A549 (cell line): Measurements from ENCODE around the gene ADGRF4. TPM values are rescaled to one million over a fixed set of nuclear protein-coding genes. Genes with fewer than 3 reads are reported as not detected.

Experiments used
- ATAC-seq, 2 experiments: fragments of 200-7000 bp in 1 of 2; fragments of >200 bp in 1 of 2; cut with Nextera tagmentation in 1 of 2; cut with Tn5 transposase in 1 of 2; 3 replicates each; pipeline versions ENCODE4 v1.8.0 to v1.9.1; 2018 to 2020; ENCODE audit warnings: mild to moderate bottlenecking in 1 of 2, moderate library complexity in 1 of 2
- CTCF ChIA-PET: fragments of 300-600 bp; sonication (Branson Sonifier 250); formaldehyde crosslinking; extraction: SDS; loops from one replicate; lab custom pipeline; 2021; ENCODE audit warnings: antibody characterized with exemption, inconsistent platforms; lab: Yijun Ruan, JAX
- POLR2A ChIA-PET: fragments of 350-600 bp; formaldehyde crosslinking; extraction: SDS; loops from one replicate; lab custom pipeline; 2021; ENCODE audit warnings: antibody characterized with exemption, inconsistent platforms; lab: Yijun Ruan, JAX
- DNase-seq, 2 experiments: peaks; one replicate each; pipeline versions ENCODE4 v3.0.0 to v3.0.0-alpha.2; 2011 to 2016; ENCODE audit warnings: low read depth in 1 of 2, low spot score in 1 of 2
- FAIRE-seq: peaks from 2 replicates; lab custom pipeline; 2011; peaks lifted over from hg19 to GRCh38; lab: Jason Lieb, UNC
- H3K27ac ChIP-seq, 2 experiments: fragments of >200 bp; sonication (Bioruptor Twin); formaldehyde crosslinking; 3 replicates each; pipeline ENCODE4 v1.5.1; 2016 to 2017
- H3K4me1 ChIP-seq: fragments of >200 bp; sonication (Bioruptor Twin); formaldehyde crosslinking; 3 replicates; pipeline ENCODE4 v1.6.1; 2016
- H3K4me2 ChIP-seq: fragments of >200 bp; sonication (Bioruptor Twin); formaldehyde crosslinking; 3 replicates; pipeline ENCODE4 v1.6.1; 2016
- H3K4me3 ChIP-seq: fragments of >200 bp; sonication (Bioruptor Twin); formaldehyde crosslinking; 3 replicates; pipeline ENCODE4 v1.5.1; 2016
- H3K9me3 ChIP-seq: fragments of >200 bp; sonication (Bioruptor Twin); formaldehyde crosslinking; 3 replicates; pipeline ENCODE4 v1.6.1; 2016
- CHD2 ChIP-seq: fragments of 150-350 bp; IDR thresholded peaks from 2 replicates; pipeline ENCODE4 v1.6.1; 2014; ENCODE audit warnings: low read length; ENCODE audit not compliant: partially characterized antibody
- EHMT2 ChIP-seq: fragments of 200-600 bp; sonication (generic); IDR thresholded peaks from 2 replicates; pipeline ENCODE4 v1.6.1; 2016; ENCODE audit warnings: antibody characterized with exemption, low read depth, mild to moderate bottlenecking, moderate library complexity
- EP300 ChIP-seq, 2 experiments: fragments of >200 bp; sonication (Bioruptor Twin); formaldehyde crosslinking; IDR thresholded peaks; 2 replicates in 1 of 2; 3 replicates in 1 of 2; pipeline ENCODE4 v1.6.1; 2016 to 2017
- FOSL2 ChIP-seq, 2 experiments: fragments of 450-650 bp in 1 of 2; fragments of >200 bp in 1 of 2; sonication (Bioruptor Twin) in 1 of 2; formaldehyde crosslinking; IDR thresholded peaks; 2 replicates each; pipeline versions ENCODE4 v1.5.0 to v1.6.1; 2016 to 2020; ENCODE audit warnings: mild to moderate bottlenecking in 1 of 2, moderate library complexity in 1 of 2
- FOXS1 ChIP-seq: fragments of 250-450 bp; sonication (Bioruptor Pico); IDR thresholded peaks from 2 replicates; pipeline ENCODE4 v1.5.0; 2020; ENCODE audit warnings: mild to moderate bottlenecking, moderate library complexity
- HOXB13 ChIP-seq: fragments of 250-450 bp; sonication (Bioruptor Pico); IDR thresholded peaks from 2 replicates; pipeline ENCODE4 v1.5.0; 2020; ENCODE audit warnings: low read depth, mild to moderate bottlenecking, moderate library complexity
- HOXB5 ChIP-seq: fragments of 250-450 bp; sonication (Bioruptor Pico); IDR thresholded peaks from 2 replicates; pipeline ENCODE4 v1.5.0; 2020; ENCODE audit warnings: mild to moderate bottlenecking, moderate library complexity
- JUNB ChIP-seq: fragments of >200 bp; sonication (Bioruptor Twin); formaldehyde crosslinking; IDR thresholded peaks from 2 replicates; pipeline ENCODE4 v1.6.1; 2016
- KDM5A ChIP-seq: fragments of 200-600 bp; sonication (generic); IDR thresholded peaks from 2 replicates; pipeline ENCODE4 v1.6.1; 2016; ENCODE audit warnings: antibody characterized with exemption, mild to moderate bottlenecking
- MAFK ChIP-seq: fragments of 450-650 bp; IDR thresholded peaks from 2 replicates; pipeline ENCODE4 v1.6.1; 2014; ENCODE audit not compliant: partially characterized antibody
- MAZ ChIP-seq: fragments of 150-350 bp; IDR thresholded peaks from 2 replicates; pipeline ENCODE4 v1.6.1; 2014; ENCODE audit warnings: antibody characterized with exemption, low read depth, low read length, borderline replicate concordance
- NR3C1 ChIP-seq: fragments of >200 bp; sonication (Bioruptor Twin); formaldehyde crosslinking; IDR thresholded peaks from 3 replicates; pipeline ENCODE4 v1.6.1; 2017
- PHF8 ChIP-seq: fragments of 200-600 bp; sonication (generic); IDR thresholded peaks from 2 replicates; pipeline ENCODE4 v1.6.1; 2016; ENCODE audit warnings: low read depth, mild to moderate bottlenecking, antibody characterized with exemption, moderate library complexity, borderline replicate concordance
- RARB ChIP-seq: fragments of 250-450 bp; sonication (Bioruptor Pico); IDR thresholded peaks from 2 replicates; pipeline ENCODE4 v1.8.0; 2021; ENCODE audit warnings: mild to moderate bottlenecking, moderate library complexity
- RCOR1 ChIP-seq: fragments of 150-350 bp; IDR thresholded peaks from 2 replicates; pipeline ENCODE4 v1.6.1; 2014; ENCODE audit warnings: antibody characterized with exemption, low read length, low read depth
- REST ChIP-seq: fragments of 200-600 bp; sonication (generic); IDR thresholded peaks from 2 replicates; pipeline ENCODE4 v1.6.1; 2016; ENCODE audit warnings: antibody characterized with exemption, mild to moderate bottlenecking, moderate library complexity
- RFX5 ChIP-seq: fragments of 450-650 bp; IDR thresholded peaks from 2 replicates; pipeline ENCODE4 v1.7.1; 2014; ENCODE audit warnings: antibody characterized with exemption, mild to moderate bottlenecking, moderate library complexity
- SMC3 ChIP-seq: fragments of >200 bp; sonication (Bioruptor Twin); formaldehyde crosslinking; IDR thresholded peaks from 3 replicates; pipeline ENCODE4 v1.6.1; 2018; ENCODE audit warnings: inconsistent platforms
- SREBF2 ChIP-seq: fragments of 450-650 bp; IDR thresholded peaks from 2 replicates; pipeline ENCODE4 v1.6.1; 2014; ENCODE audit warnings: mild to moderate bottlenecking, moderate library complexity
- ZC3H11A ChIP-seq: fragments of 450-650 bp; IDR thresholded peaks from 2 replicates; pipeline ENCODE4 v1.6.1; 2014; ENCODE audit warnings: antibody characterized with exemption, mild to moderate bottlenecking
- WGBS: methylation state at CpG from one replicate; pipeline ENCODE4 v1.1.6; 2017; ENCODE audit errors: missing lambda C conversion rate; 5-methylcytosine and 5-hydroxymethylcytosine counted together
- polyA plus RNA-seq, 4 experiments: library from polyadenylated mRNA; depleted of rRNA in 3 of 4; stranded (reverse); fragments of >200 nt; fragmentation: RNase III in 1 of 4; extraction: RNeasy Plus Mini Kit Qiagen cat#74134 plus additional on column Dnase treatment in 1 of 4; gene quantifications; 2 replicates in 3 of 4; 3 replicates in 1 of 4; pipeline ENCODE4 v1.2.3, GENCODE V29; 2011 to 2017
- TF ChIP-seq, protein P1 (sequence below): fragments of >200 bp; sonication (Bioruptor Twin); formaldehyde crosslinking; IDR thresholded peaks from 3 replicates; pipeline ENCODE4 v1.5.1; 2016

ADGRF4 gene
- polyA plus RNA-seq, 2 of the 4 experiments (the other 2 are of a cell fraction) = 5.8 to 9.2 TPM

DNA sequence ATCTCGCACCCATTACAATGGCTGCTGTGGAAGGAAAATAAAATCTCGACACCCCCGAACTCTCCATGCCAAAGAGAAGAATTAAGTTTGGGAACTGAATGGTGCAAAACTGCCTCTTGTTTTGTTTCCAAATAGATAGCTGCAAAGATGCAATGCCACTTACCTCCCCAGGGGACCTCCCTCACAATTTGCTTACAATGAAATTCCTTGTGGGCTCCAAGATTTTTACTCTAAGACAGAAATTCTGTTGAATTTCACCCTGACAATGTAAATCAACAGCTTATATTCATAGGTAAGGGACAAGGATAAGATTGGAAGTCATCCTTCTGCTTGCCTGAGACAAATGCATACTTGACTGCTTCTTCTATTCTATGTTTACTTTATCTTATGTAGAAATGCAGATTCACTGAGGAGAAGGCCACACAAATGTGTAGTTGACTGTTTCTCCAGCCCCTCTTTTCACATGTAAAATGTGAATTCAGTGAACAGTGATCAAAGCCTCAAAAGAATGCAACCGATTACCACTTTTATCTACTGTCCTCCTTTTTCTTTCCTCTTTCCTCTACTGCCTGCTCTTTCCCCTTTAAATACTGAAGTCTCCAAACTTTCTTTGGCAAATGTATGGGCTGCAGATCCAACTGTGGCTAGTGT lies 36.6 kb downstream of the ADGRF4 start:
- DNase-seq = no peak
- H3K4me1 ChIP-seq = no peaks in the 10 kb centered on the region
- no peak for FAIRE-seq
- H3K4me2 ChIP-seq = no peak overlapping the region
- H3K9me3 ChIP-seq = no peaks in the 10 kb centered on the region
- TF ChIP-seq SMC3 (no peak), JUNB (no peak), ZC3H11A (no peak), FOSL2 (IDR thresholded peaks at IDR 0.05) (no peak), FOSL2 (CRISPR knock-in tag; IDR thresholded peaks at IDR 0.05) (no peak), HOXB5 (CRISPR knock-in tag) (no peak)
- TF ChIP-seq, protein P1, sequence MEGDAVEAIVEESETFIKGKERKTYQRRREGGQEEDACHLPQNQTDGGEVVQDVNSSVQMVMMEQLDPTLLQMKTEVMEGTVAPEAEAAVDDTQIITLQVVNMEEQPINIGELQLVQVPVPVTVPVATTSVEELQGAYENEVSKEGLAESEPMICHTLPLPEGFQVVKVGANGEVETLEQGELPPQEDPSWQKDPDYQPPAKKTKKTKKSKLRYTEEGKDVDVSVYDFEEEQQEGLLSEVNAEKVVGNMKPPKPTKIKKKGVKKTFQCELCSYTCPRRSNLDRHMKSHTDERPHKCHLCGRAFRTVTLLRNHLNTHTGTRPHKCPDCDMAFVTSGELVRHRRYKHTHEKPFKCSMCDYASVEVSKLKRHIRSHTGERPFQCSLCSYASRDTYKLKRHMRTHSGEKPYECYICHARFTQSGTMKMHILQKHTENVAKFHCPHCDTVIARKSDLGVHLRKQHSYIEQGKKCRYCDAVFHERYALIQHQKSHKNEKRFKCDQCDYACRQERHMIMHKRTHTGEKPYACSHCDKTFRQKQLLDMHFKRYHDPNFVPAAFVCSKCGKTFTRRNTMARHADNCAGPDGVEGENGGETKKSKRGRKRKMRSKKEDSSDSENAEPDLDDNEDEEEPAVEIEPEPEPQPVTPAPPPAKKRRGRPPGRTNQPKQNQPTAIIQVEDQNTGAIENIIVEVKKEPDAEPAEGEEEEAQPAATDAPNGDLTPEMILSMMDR = no peak
- TF ChIP-seq, all 56 proteins: peak for 0
- WGBS = 36% methylated on average over 4 of the region's 4 CpGs
- ATAC-seq = no peak
- CTCF ChIA-PET = interaction anchor here (0.6 to 4.3 kb wide), 22 partner anchors 10 to 320 kb away, joined by 3 to 67 read pairs (median 4); partner anchors contain the start of gene OPN5
- Histone ChIP-seq H3K4me3 (no peak overlapping the region), H3K27ac (no peak overlapping the region)
- POLR2A ChIA-PET = no interaction called here

DNA sequence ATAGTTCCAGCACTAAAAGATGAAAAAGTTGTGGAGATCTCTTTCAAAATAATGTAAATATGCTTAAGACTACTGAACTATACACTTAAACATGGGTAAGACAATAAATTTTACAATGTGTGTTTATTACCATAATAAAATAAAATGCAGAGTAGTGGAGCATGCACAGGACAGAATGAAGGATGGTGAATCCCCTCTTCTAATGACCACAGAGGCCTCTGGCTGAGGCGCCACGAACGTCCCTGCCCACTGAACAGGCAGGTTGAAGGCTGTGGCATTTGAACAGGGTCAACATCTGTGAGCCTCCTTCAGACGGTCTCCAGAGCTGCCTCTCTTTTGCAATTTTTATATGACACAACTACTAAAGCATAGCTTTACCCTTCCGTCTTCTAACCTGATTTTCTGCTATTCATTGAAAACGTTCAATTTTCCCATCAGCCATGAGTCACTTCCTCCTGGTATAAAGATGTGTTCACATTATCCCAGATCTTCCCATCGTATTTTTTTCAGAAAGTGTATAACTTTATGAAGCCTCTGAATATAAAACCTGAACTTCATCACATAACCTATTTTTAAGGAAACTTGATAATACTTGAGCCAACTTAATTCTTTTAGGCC lies 37.8 kb downstream of the ADGRF4 start:
- no peak overlapping the region for H3K4me2 ChIP-seq
- POLR2A ChIA-PET = no interaction called here
- TF ChIP-seq CHD2 = no peak
- TF ChIP-seq SREBF2 = no peak
- TF ChIP-seq KDM5A = no peak
- no peak for TF ChIP-seq EHMT2
- TF ChIP-seq EP300 (IDR thresholded peaks at IDR 0.05) = no peak
- no peak for TF ChIP-seq RCOR1
- TF ChIP-seq FOXS1 (CRISPR knock-in tag) = no peak
- no peak for TF ChIP-seq HOXB13 (CRISPR knock-in tag)
- TF ChIP-seq RARB (CRISPR knock-in tag) = no peak
- TF ChIP-seq SMC3 = no peak
- no peak for TF ChIP-seq MAZ
- no peak for TF ChIP-seq RFX5
- TF ChIP-seq REST = no peak
- TF ChIP-seq MAFK = no peak
- no peak for TF ChIP-seq PHF8
- TF ChIP-seq NR3C1 = no peak
- TF ChIP-seq, all 56 proteins: peak for 0
- DNase-seq (no peak), ATAC-seq (no peak), FAIRE-seq (no peak)
- Histone ChIP-seq H3K27ac (no peak overlapping the region), H3K4me3 (no peak overlapping the region), H3K9me3 (no peaks in the 10 kb centered on the region), H3K4me1 (peaks cover 1% of the 10 kb centered on the region)
- CTCF ChIA-PET = no interaction called here
- 66% methylated on average over 7 of the region's 7 CpGs for WGBS
